GF-D8 (cell line): ENCODE measurements around the gene CYP2D6.
A peak's percentile ranks its signal among the peaks of the same experiment; 100 is the strongest.

Experiments used
- DNase-seq: peaks from one replicate; lab custom pipeline; 2025; lab: John Stamatoyannopoulos, UW

Gene CYP2D6

GRCh38 chr22:42084874-42085273, 45.7 kb downstream of the CYP2D6 start:
- no peak for DNase-seq

- no peak for DNase-seq
Observed at GRCh38 chr22:42083119-42083518, 47.5 kb downstream of the CYP2D6 start.

GRCh38 chr22:42080287-42080686, 50.3 kb downstream of the CYP2D6 start:
- no peak for DNase-seq

- peak; percentile 88 for DNase-seq
Observed at GRCh38 chr22:42079319-42080251, 51.0 kb downstream of the CYP2D6 start, which contains the start of gene SMDT1. Gene SMDT1 (plus strand): TSS chr22:42079700. CDS start chr22:42079769, 69 bp downstream.

DNA sequence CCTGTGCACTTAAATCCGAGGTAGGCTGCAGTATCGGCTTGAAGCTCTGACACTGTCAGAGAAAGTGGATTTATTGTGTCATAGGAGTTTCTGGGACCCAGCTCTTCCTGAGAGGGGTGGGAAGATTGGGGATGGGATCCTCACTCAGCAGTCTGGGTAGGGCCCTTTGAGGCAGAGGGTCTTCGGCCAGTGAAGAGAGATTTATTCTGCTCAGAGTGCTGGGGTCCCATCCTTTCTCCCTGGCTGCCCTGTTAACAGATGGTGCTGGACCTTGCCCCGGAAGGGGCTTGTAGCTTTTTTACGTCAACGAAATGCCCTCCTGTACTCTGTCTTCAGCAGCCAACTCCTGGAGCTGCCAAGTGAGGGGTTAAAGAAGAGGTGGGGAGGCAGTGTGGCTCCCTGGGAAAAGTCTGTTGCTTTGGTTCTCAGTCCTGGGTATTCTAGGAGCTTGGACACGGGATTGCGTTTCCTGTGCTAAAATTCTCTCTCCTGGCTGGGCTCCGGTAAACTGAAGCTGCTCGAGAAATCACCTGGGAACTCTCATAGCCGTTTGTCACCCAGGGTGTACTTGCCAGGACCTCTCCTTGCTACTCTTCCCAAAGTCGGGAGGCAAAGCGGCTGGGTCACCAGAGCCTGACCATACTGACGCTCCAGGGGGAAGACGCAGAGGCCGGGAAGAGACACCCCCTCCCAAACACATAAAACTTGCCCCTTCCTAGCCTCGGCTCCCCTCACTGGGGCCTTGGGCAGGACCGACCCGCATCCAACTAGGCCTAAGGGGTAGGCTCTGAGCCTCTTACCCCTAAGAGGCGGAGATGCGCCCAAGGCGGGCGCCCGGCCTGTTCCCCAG, 51.9 kb downstream of the CYP2D6 start:
- DNase-seq, result no peak

DNA sequence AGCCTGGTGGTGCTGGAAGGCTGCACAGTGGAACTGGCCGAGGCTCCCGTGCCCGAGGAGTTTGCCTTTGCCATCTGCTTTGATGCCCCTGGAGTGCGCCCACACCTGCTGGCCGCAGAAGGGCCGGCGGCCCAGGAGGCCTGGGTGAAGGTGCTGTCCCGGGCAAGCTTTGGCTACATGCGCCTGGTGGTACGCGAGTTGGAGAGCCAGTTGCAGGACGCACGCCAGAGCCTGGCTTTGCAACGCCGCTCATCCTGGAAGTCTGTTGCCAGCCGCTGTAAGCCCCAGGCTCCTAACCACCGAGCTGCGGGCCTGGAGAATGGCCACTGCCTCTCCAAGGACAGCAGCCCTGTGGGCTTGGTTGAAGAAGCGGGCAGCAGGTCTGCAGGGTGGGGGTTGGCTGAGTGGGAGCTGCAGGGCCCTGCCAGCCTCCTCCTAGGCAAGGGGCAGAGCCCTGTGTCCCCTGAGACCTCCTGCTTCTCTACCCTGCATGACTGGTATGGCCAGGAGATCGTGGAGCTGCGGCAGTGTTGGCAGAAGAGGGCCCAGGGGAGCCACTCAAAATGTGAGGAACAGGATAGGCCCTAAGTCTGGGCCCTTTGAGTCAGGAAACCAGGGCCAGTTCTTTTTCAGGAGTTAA, 53.0 kb downstream of the CYP2D6 start:
- DNase-seq, result no peak

GRCh38 chr22:42076764-42077485, 53.7 kb downstream of the CYP2D6 start:
- DNase-seq, result no peak
